ENCODE results near the gene LYPD5. TPM values are rescaled to one million over a fixed set of nuclear protein-coding genes. Genes with fewer than 3 reads are reported as not detected.

The LYPD5 gene
- polyA plus RNA-seq, 3 donors = 0.19 to 0.39 (median 0.24) TPM

- H3K36me3 ChIP-seq (replicated peaks in 1 of 2; ENCODE audit: control insufficient read depth in 1 of 2, insufficient read depth in 2 of 2, low read length in 2 of 2) = no peaks in the 10 kb centered on the region
- peak overlapping the region; percentile 82 for H3K4me2 ChIP-seq (replicated peaks; ENCODE audit: extremely low read depth, low read length, poor library complexity, severe bottlenecking)
- DNase-seq = peak in 1 of 3 donors; percentile 9
- peak overlapping the region; percentile 38 to 76 (median 51) for H3K4me3 ChIP-seq (replicated peaks in 1 of 3; ENCODE audit: low read depth in 2 of 3, low read length in 3 of 3)
- intact Hi-C loops (cut with micrococcal nuclease) = no loop called here
- Mint-ChIP-seq H3K9me3 (peaks cover 0 to 10% (median 4%) of the 10 kb centered on the region in 7 donors), H3K36me3 (peaks cover 3% of the 10 kb centered on the region in 2 donors), H3K4me3 (peak overlapping the region; percentile 85 to 89), H3K27ac (peak overlapping the region in 2 of 7 donors; percentile 12 to 15), H3K27me3 (ENCODE audit: low read depth in 3 of 3) (peaks cover 6 to 45% (median 18%) of the 10 kb centered on the region in 3 donors), H3K4me1 (peaks cover 13% of the 10 kb centered on the region)
- WGBS (ENCODE audit: insufficient coverage) = 5% methylated on average over 62 of the region's 70 CpGs
- H3K9ac ChIP-seq (ENCODE audit: insufficient read depth, low read length, poor library complexity, severe bottlenecking) = peak overlapping the region; percentile 56
- no peaks in the 10 kb centered on the region for H3K9me3 ChIP-seq (replicated peaks in 1 of 2; ENCODE audit: control insufficient read depth in 1 of 2, insufficient read depth in 1 of 2, low read length in 2 of 2)
- no peaks in the 10 kb centered on the region for H3K79me2 ChIP-seq (ENCODE audit: insufficient read depth, low read length)
- H3K27me3 ChIP-seq (ENCODE audit: control insufficient read depth in 2 of 2, insufficient read depth in 2 of 2, low read length in 2 of 2) = peaks cover 0 to 9% of the 10 kb centered on the region in 2 donors
- peak overlapping the region; percentile 92 for H2AFZ ChIP-seq (ENCODE audit: insufficient read depth, low read depth, low read length, poor library complexity, severe bottlenecking)
- H3K4me1 ChIP-seq (ENCODE audit: control insufficient read depth in 1 of 2, insufficient read depth in 2 of 2, low read length in 2 of 2) = peaks cover 11% of the 10 kb centered on the region in 2 donors
- no peak overlapping the region for H3K27ac ChIP-seq (ENCODE audit: low read depth in 1 of 2, low read length in 2 of 2)
- H4K20me1 ChIP-seq (ENCODE audit: insufficient read depth, low read length) = no peaks in the 10 kb centered on the region
- TF ChIP-seq CTCF (IDR thresholded peaks at IDR 0.05) = no peak
These were observed 3.5 kb downstream of the LYPD5 start for GRCh38 chr19:43798546-43799409.

- Histone ChIP-seq H3K36me3 (replicated peaks in 1 of 2; ENCODE audit: control insufficient read depth in 1 of 2, insufficient read depth in 2 of 2, low read length in 2 of 2) (no peaks in the 10 kb centered on the region), H3K4me2 (replicated peaks; ENCODE audit: extremely low read depth, low read length, poor library complexity, severe bottlenecking) (peak overlapping the region; percentile 82), H3K4me1 (ENCODE audit: control insufficient read depth in 1 of 2, insufficient read depth in 2 of 2, low read length in 2 of 2) (peaks cover 11% of the 10 kb centered on the region in 2 donors), H3K79me2 (ENCODE audit: insufficient read depth, low read length) (no peaks in the 10 kb centered on the region), H3K9ac (ENCODE audit: insufficient read depth, low read length, poor library complexity, severe bottlenecking) (peak overlapping the region; percentile 56), H2AFZ (ENCODE audit: insufficient read depth, low read depth, low read length, poor library complexity, severe bottlenecking) (peak overlapping the region; percentile 92), H4K20me1 (ENCODE audit: insufficient read depth, low read length) (no peaks in the 10 kb centered on the region), H3K4me3 (replicated peaks in 1 of 3; ENCODE audit: low read depth in 2 of 3, low read length in 3 of 3) (peak overlapping the region; percentile 38 to 76 (median 51)), H3K27ac (ENCODE audit: low read depth in 1 of 2, low read length in 2 of 2) (no peak overlapping the region), H3K9me3 (replicated peaks in 1 of 2; ENCODE audit: control insufficient read depth in 1 of 2, insufficient read depth in 1 of 2, low read length in 2 of 2) (no peaks in the 10 kb centered on the region), H3K27me3 (ENCODE audit: control insufficient read depth in 2 of 2, insufficient read depth in 2 of 2, low read length in 2 of 2) (peaks cover 0 to 12% of the 10 kb centered on the region in 2 donors)
- DNase-seq = no peak
- Mint-ChIP-seq H3K27me3 (ENCODE audit: low read depth in 3 of 3) (peaks cover 9 to 51% (median 25%) of the 10 kb centered on the region in 3 donors), H3K36me3 (peaks cover 3% of the 10 kb centered on the region in 2 donors), H3K4me1 (peaks cover 16% of the 10 kb centered on the region), H3K4me3 (peak overlapping the region; percentile 85 to 89), H3K9me3 (peaks cover 0 to 10% (median 2%) of the 10 kb centered on the region in 7 donors), H3K27ac (peak overlapping the region in 1 of 7 donors; percentile 85)
- intact Hi-C loops (cut with micrococcal nuclease) = no loop called here
- WGBS (ENCODE audit: insufficient coverage) = 36% methylated on average over 5 of the region's 5 CpGs
- no peak for TF ChIP-seq CTCF (IDR thresholded peaks at IDR 0.05)
These were observed 4.2 kb downstream of the LYPD5 start for GRCh38 chr19:43798026-43798545.

Measured in CD14-positive monocyte (primary cell).